Measurements from ENCODE around the gene FZD10.

DNA sequence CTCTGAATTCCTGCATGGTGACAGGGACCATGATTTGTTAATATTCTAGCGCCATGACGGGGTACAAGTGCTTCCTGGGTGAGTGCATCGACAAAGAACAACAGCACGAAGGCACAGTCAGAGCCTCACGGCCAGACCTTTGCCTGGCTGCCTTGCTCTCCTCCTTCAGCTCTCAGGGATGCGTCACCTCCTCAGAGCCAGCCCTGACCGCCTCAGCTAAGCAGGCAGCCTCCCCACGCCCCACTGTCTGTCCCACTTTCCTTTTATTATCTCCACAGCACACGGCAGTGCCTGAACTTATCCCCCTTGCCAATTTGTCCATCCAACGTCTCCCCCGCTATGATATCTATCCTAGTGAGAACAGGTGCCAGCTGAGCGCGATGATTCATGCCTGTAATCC lies 16.5 kb upstream of the FZD10 start:
- TF ChIP-seq, protein P1, sequence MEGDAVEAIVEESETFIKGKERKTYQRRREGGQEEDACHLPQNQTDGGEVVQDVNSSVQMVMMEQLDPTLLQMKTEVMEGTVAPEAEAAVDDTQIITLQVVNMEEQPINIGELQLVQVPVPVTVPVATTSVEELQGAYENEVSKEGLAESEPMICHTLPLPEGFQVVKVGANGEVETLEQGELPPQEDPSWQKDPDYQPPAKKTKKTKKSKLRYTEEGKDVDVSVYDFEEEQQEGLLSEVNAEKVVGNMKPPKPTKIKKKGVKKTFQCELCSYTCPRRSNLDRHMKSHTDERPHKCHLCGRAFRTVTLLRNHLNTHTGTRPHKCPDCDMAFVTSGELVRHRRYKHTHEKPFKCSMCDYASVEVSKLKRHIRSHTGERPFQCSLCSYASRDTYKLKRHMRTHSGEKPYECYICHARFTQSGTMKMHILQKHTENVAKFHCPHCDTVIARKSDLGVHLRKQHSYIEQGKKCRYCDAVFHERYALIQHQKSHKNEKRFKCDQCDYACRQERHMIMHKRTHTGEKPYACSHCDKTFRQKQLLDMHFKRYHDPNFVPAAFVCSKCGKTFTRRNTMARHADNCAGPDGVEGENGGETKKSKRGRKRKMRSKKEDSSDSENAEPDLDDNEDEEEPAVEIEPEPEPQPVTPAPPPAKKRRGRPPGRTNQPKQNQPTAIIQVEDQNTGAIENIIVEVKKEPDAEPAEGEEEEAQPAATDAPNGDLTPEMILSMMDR (IDR thresholded peaks at IDR 0.05 in 8 of 11, conservative IDR thresholded peaks at IDR 0.05 in 3 of 11): no peak
- no peak for TF ChIP-seq POLR2A (IDR thresholded peaks at IDR 0.05)

Measured in spleen (tissue), 7 donors.